ENCODE results near the gene PIGZ. TPM values are rescaled to one million over a fixed set of nuclear protein-coding genes. Genes with fewer than 3 reads are reported as not detected.

The PIGZ gene
- total and polyA plus RNA-seq, 4 donors = 2.3 to 9.0 (median 3.9) TPM

DNA sequence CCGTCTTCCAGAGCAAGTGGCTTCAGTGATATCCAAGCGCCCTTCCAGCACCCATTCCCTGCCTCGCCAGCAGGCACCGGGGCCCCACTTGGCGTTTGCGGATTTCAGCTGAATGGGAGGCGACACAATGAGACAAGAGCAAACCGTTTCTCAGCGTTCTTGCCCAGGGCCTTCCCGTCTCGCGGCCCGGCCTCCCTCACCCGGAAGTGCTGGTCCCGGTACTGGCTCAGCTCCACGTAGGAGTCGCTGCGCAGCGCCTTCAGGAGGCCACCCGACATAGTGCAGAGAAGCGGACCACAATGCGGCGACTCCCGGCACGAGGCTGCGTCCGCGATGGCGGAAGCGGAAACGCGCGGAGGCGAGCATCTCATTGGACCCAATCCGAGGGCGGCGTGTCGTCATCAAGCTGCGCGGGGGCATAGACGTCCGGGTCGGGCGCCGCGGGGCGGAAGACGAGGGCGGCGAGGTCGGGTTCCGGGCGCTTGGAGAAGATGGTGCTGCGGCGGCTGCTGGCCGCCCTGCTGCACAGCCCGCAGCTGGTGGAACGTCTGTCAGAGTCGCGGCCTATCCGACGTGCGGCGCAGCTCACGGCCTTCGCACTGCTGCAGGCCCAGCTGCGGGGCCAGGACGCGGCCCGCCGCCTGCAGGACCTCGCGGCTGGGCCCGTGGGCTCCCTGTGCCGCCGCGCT is 26.3 kb downstream of the PIGZ start, which contains the start of gene NCBP2:
NCBP2 (minus strand) TSS at position 303 of the 689 bp plus-strand sequence; CDS start at position 278, 25 bp downstream.
- no peaks in the 10 kb centered on the region for H3K4me1 ChIP-seq (ENCODE audit: control insufficient read depth in 1 of 2, insufficient read depth in 2 of 2, low read length in 2 of 2)
- ATAC-seq (ENCODE audit: low FRiP score) = peak; percentile 99
- H3K4me3 ChIP-seq (ENCODE audit: low read length in 2 of 2) = peak within 1 kb of the TSS; percentile 52 to 77
- 0% methylated on average over 70 to 77 of the region's 77 CpGs for WGBS, 2 donors
- intact Hi-C loops (cut with DNase I) = loop anchor here in 1 of 2 donors (5.0 to 10.0 kb wide), 2 partner anchors 75 to 188 kb away; partner anchors contain the start of gene SENP5
- DNase-seq = peak; percentile 100
- peak within 1 kb of the TSS; percentile 10 to 87 for H3K27ac ChIP-seq (ENCODE audit: low read depth in 1 of 2, low read length in 2 of 2)
- H3K27me3 ChIP-seq (ENCODE audit: control insufficient read depth in 1 of 2, insufficient read depth in 2 of 2, low read length in 1 of 2) = no peaks in the 10 kb centered on the region
- no peaks in the 10 kb centered on the region for H3K36me3 ChIP-seq (ENCODE audit: control insufficient read depth in 1 of 2, insufficient read depth in 2 of 2, low read length in 1 of 2)
- H3K9me3 ChIP-seq (ENCODE audit: control insufficient read depth, low read length) = no peaks in the 10 kb centered on the region

DNA sequence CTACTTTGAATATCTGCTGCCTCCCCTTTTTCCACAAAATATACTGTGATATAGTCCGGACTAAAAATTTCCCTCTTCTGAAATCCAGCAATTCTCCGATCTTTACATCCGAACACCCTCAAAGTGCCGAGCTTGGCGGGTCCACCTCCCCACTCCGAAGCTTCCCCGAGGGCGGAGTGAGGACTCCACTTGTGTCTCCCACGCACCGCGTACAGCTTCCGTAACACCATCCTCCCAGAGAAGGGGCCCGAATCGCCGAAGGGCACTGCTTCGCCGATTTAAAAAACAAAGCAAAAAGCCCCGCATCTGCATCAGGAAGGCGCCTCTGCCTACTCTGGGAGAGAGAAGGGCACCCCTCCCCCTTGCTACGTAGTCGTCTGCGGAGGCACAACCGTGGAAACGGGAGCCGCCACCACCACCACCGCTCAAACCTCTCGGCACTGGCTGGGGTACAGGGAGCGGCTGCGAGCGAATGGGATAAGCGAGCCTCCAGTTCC is 26.9 kb downstream of the PIGZ start:
- H3K4me1 ChIP-seq (ENCODE audit: control insufficient read depth in 1 of 2, insufficient read depth in 2 of 2, low read length in 2 of 2) = no peaks in the 10 kb centered on the region
- no peaks in the 10 kb centered on the region for H3K27me3 ChIP-seq (ENCODE audit: control insufficient read depth in 1 of 2, insufficient read depth in 2 of 2, low read length in 1 of 2)
- 1% methylated on average over 30 to 31 of the region's 31 CpGs for WGBS, 2 donors
- H3K36me3 ChIP-seq (ENCODE audit: control insufficient read depth in 1 of 2, insufficient read depth in 2 of 2, low read length in 1 of 2) = peaks cover 0 to 2% of the 10 kb centered on the region in 2 donors
- intact Hi-C loops (cut with DNase I) = loop anchor here in 1 of 2 donors (5.0 to 10.0 kb wide), 2 partner anchors 74 to 187 kb away; partner anchors contain the start of gene SENP5
- peak overlapping the region; percentile 10 to 76 for H3K27ac ChIP-seq (ENCODE audit: low read depth in 1 of 2, low read length in 2 of 2)
- H3K4me3 ChIP-seq (ENCODE audit: low read length in 2 of 2) = peak overlapping the region; percentile 44 to 50
- ATAC-seq (ENCODE audit: low FRiP score) (peak; percentile 72), DNase-seq (peak; percentile 66 to 82)
- H3K9me3 ChIP-seq (ENCODE audit: control insufficient read depth, low read length) = no peaks in the 10 kb centered on the region

DNA sequence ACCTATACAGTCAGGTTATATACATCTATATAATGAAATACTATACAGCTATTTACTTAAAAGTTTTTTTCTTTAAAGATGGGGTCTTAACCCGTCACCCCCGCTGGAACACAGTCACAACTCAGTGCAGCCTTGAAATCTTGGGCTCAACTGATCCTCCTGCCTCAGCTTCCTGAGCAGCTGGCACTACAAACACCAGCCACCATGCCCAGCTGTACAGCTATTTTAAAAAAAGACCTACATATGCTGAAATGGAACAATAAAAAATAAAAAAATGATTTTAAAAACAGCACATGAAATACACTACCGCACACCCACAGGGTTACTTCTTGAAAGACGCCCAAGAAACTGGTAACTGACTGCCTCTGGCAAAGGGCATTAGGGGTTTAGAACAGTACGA is 30.1 kb downstream of the PIGZ start:
- ATAC-seq (ENCODE audit: low FRiP score) (no peak), DNase-seq (no peak)
- H3K27ac ChIP-seq (ENCODE audit: low read depth in 1 of 2, low read length in 2 of 2) = no peak overlapping the region
- intact Hi-C loops (cut with DNase I) = no loop called here
- no peak overlapping the region for H3K4me3 ChIP-seq (ENCODE audit: low read length in 2 of 2)
- H3K9me3 ChIP-seq (ENCODE audit: control insufficient read depth, low read length) = no peaks in the 10 kb centered on the region
- H3K4me1 ChIP-seq (ENCODE audit: control insufficient read depth in 1 of 2, insufficient read depth in 2 of 2, low read length in 2 of 2) = no peaks in the 10 kb centered on the region
- H3K27me3 ChIP-seq (ENCODE audit: control insufficient read depth in 1 of 2, insufficient read depth in 2 of 2, low read length in 1 of 2) = no peaks in the 10 kb centered on the region
- peaks cover 1 to 9% of the 10 kb centered on the region in 2 donors for H3K36me3 ChIP-seq (ENCODE audit: control insufficient read depth in 1 of 2, insufficient read depth in 2 of 2, low read length in 1 of 2)
- WGBS, 2 donors = 75 to 76% methylated on average over 5 of the region's 5 CpGs

DNA sequence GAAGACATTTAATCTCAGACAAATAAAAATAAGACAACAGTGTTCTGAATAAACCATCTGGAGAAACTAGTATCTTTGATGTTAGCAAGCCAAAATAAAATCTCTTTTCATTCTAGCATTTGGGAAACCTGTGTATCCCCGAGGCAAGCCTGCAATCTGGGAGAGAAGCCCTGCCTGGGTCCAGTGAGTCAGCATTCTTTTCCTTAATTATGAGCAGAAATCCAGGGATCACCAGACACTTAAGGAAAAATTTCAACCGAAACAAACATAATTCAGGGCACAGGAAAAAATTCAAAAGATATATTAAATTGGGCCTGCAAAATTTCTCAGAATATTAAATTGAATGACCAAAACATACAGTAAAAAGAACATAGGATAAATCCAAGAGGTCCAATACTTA is 30.5 kb downstream of the PIGZ start:
- H3K4me3 ChIP-seq (ENCODE audit: low read length in 2 of 2) = no peak overlapping the region
- H3K27ac ChIP-seq (ENCODE audit: low read depth in 1 of 2, low read length in 2 of 2) = no peak overlapping the region
- no peaks in the 10 kb centered on the region for H3K9me3 ChIP-seq (ENCODE audit: control insufficient read depth, low read length)
- ATAC-seq (ENCODE audit: low FRiP score) = no peak
- intact Hi-C loops (cut with DNase I) = no loop called here
- DNase-seq = no peak
- H3K36me3 ChIP-seq (ENCODE audit: control insufficient read depth in 1 of 2, insufficient read depth in 2 of 2, low read length in 1 of 2) = peaks cover 1 to 9% of the 10 kb centered on the region in 2 donors
- WGBS, 2 donors = 84 to 88% methylated on average over 2 of the region's 2 CpGs
- no peaks in the 10 kb centered on the region for H3K27me3 ChIP-seq (ENCODE audit: control insufficient read depth in 1 of 2, insufficient read depth in 2 of 2, low read length in 1 of 2)
- H3K4me1 ChIP-seq (ENCODE audit: control insufficient read depth in 1 of 2, insufficient read depth in 2 of 2, low read length in 2 of 2) = no peaks in the 10 kb centered on the region

DNA sequence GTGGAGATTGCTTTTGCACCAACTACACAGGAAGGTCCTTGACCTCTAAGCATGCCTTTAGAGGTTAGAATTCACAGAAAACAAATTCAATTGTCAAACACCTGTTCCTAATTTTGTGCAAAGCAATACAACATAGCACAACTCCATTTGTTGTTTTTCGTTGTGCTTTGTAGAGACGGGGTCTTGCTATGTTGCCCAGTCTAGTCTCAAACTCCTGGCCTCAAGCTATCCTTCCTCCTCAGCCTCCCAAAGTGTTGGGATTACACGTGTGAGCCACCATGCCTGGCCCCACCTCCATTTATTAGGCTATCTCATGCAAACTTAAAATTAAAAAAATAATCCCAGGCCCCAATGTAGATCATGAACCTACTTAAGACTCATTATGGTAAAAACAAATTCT is 32.3 kb downstream of the PIGZ start:
- intact Hi-C loops (cut with DNase I) = no loop called here
- H3K27me3 ChIP-seq (ENCODE audit: control insufficient read depth in 1 of 2, insufficient read depth in 2 of 2, low read length in 1 of 2) = no peaks in the 10 kb centered on the region
- no peaks in the 10 kb centered on the region for H3K9me3 ChIP-seq (ENCODE audit: control insufficient read depth, low read length)
- no peak overlapping the region for H3K27ac ChIP-seq (ENCODE audit: low read depth in 1 of 2, low read length in 2 of 2)
- ATAC-seq (ENCODE audit: low FRiP score) (no peak), DNase-seq (no peak)
- H3K4me1 ChIP-seq (ENCODE audit: control insufficient read depth in 1 of 2, insufficient read depth in 2 of 2, low read length in 2 of 2) = no peaks in the 10 kb centered on the region
- no peak overlapping the region for H3K4me3 ChIP-seq (ENCODE audit: low read length in 2 of 2)
- WGBS, 2 donors = 81 to 88% methylated on average over 3 of the region's 3 CpGs
- H3K36me3 ChIP-seq (ENCODE audit: control insufficient read depth in 1 of 2, insufficient read depth in 2 of 2, low read length in 1 of 2) = peaks cover 7 to 14% of the 10 kb centered on the region in 2 donors

DNA sequence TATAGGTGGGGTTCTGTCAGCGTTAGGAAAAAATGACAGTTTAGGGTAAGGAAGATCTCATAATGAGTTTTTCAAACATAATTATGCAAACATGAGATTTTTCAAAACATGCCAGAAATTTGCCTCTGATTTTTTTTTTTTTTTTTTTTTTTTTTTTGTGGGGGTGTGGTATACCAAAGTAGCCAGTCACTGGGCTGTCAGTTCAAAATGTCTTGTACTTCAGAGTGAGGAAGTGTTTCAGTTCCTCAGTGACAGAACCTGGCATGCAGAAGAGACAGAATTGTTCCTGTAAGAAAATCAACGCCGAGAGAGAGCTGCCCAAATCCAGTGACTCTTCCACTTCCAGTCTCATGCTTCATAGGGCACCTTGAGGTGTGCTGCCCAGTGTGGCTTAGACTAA is 36.0 kb downstream of the PIGZ start:
- no peak overlapping the region for H3K27ac ChIP-seq (ENCODE audit: low read depth in 1 of 2, low read length in 2 of 2)
- no peaks in the 10 kb centered on the region for H3K9me3 ChIP-seq (ENCODE audit: control insufficient read depth, low read length)
- no peak overlapping the region for H3K4me3 ChIP-seq (ENCODE audit: low read length in 2 of 2)
- H3K27me3 ChIP-seq (ENCODE audit: control insufficient read depth in 1 of 2, insufficient read depth in 2 of 2, low read length in 1 of 2) = no peaks in the 10 kb centered on the region
- DNase-seq (no peak), ATAC-seq (ENCODE audit: low FRiP score) (no peak)
- WGBS, 2 donors = 93 to 96% methylated on average over 3 of the region's 3 CpGs
- peaks cover 7 to 14% of the 10 kb centered on the region in 2 donors for H3K36me3 ChIP-seq (ENCODE audit: control insufficient read depth in 1 of 2, insufficient read depth in 2 of 2, low read length in 1 of 2)
- no peaks in the 10 kb centered on the region for H3K4me1 ChIP-seq (ENCODE audit: control insufficient read depth in 1 of 2, insufficient read depth in 2 of 2, low read length in 2 of 2)
- intact Hi-C loops (cut with DNase I) = no loop called here

- intact Hi-C loops (cut with DNase I) = no loop called here
- H3K36me3 ChIP-seq (ENCODE audit: control insufficient read depth in 1 of 2, insufficient read depth in 2 of 2, low read length in 1 of 2) = peaks cover 7 to 13% of the 10 kb centered on the region in 2 donors
- H3K4me1 ChIP-seq (ENCODE audit: control insufficient read depth in 1 of 2, insufficient read depth in 2 of 2, low read length in 2 of 2) = no peaks in the 10 kb centered on the region
- DNase-seq (no peak), ATAC-seq (ENCODE audit: low FRiP score) (no peak)
- WGBS, 2 donors = 60 to 68% methylated on average over 12 of the region's 12 CpGs
- H3K27me3 ChIP-seq (ENCODE audit: control insufficient read depth in 1 of 2, insufficient read depth in 2 of 2, low read length in 1 of 2) = no peaks in the 10 kb centered on the region
- H3K4me3 ChIP-seq (ENCODE audit: low read length in 2 of 2) = no peak overlapping the region
- no peaks in the 10 kb centered on the region for H3K9me3 ChIP-seq (ENCODE audit: control insufficient read depth, low read length)
- H3K27ac ChIP-seq (ENCODE audit: low read depth in 1 of 2, low read length in 2 of 2) = no peak overlapping the region
Measured at GRCh38 chr3:196931828-196932587, 36.6 kb downstream of the PIGZ start.

DNA sequence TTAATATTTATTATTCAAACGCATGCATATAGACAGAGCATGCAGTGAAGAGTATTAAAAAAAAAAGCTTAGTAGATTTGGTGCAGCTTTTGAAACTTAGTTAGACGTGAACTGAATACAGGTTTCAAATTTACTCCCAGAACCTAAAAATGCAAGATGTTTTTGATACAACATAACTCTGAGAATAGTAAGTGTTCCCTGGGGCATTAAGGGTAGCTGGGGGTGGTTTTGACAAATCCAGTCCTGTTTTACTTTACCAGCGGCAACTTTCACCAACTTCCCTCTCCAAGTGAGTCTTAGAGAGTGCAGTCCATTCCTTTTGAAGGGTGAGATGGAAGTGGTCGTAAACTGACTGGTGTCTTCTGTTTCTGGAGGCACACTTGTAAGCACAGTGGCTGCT is 37.5 kb downstream of the PIGZ start:
- no peak for DNase-seq
- WGBS, 2 donors = 87% methylated on average over 4 of the region's 4 CpGs
- H3K4me3 ChIP-seq (ENCODE audit: low read length in 2 of 2) = no peak overlapping the region
- H3K4me1 ChIP-seq (ENCODE audit: control insufficient read depth in 1 of 2, insufficient read depth in 2 of 2, low read length in 2 of 2) = no peaks in the 10 kb centered on the region
- ATAC-seq (ENCODE audit: low FRiP score) = no peak
- H3K36me3 ChIP-seq (ENCODE audit: control insufficient read depth in 1 of 2, insufficient read depth in 2 of 2, low read length in 1 of 2) = peaks cover 5 to 9% of the 10 kb centered on the region in 2 donors
- H3K27ac ChIP-seq (ENCODE audit: low read depth in 1 of 2, low read length in 2 of 2) = no peak overlapping the region
- intact Hi-C loops (cut with DNase I) = no loop called here
- H3K27me3 ChIP-seq (ENCODE audit: control insufficient read depth in 1 of 2, insufficient read depth in 2 of 2, low read length in 1 of 2) = no peaks in the 10 kb centered on the region
- H3K9me3 ChIP-seq (ENCODE audit: control insufficient read depth, low read length) = no peaks in the 10 kb centered on the region

All from aorta (tissue), 5 donors.